ENCODE data around the gene CHRM4. TPM values are rescaled to one million over a fixed set of nuclear protein-coding genes. Genes with fewer than 3 reads are reported as not detected.
"Not testable (repeated sequence)": the region's sequence is repeated elsewhere in the genome, so short reads cannot be mapped to it uniquely, and the experiment has no call there.

Gene CHRM4
- total RNA-seq, 1 experiment from 2014 or later: not detected

DNA sequence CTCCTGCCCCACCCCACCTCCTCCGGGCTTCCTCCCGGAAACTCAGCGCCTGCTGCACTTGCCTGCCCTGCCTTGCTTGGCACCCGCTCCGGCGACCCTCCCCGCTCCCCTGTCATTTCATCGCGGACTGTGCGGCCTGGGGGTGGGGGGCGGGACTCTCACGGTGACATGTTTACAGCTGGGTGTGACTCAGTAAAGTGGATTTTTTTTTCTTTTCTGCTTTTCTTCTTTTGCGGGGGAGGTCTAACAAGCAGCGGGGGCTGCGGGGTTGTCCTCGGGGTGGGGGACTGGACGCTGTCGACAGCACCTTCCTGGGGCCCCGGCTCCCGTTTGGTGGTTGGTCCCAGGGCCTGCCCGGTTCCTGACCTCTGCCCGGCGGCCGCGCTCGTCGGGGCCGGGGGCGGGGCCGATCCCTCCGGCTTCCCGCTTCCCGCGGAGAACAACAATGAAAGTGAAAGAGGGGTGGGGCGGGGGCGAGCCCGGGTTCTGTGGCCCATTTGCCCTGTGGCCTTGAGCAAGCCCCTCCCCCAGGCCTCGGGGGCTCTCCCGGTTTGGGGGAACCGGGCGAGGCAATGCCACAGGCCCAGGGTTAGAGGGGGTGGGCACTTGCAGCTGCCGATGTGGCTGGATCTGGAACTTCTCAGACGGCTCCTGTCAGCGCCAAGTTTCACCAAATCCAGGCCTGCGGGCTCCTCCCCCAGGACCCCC is 11.1 kb downstream of the CHRM4 start:
- ChIA-PET CTCF (interaction anchor here (0.6 to 1.0 kb wide), 3 partner anchors 8 to 142 kb away, joined by 3 read pairs; no protein-coding TSS in a partner anchor), POLR2A (no interaction called here)
- Mint-ChIP-seq H3K4me3 (ENCODE audit: unreplicated experiment) (peak overlapping the region; percentile 61), H3K4me1 (ENCODE audit: insufficient read depth, unreplicated experiment) (no peaks in the 10 kb centered on the region), H3K27me3 (ENCODE audit: insufficient read depth, unreplicated experiment) (no peaks in the 10 kb centered on the region), H3K27ac (ENCODE audit: low read depth, unreplicated experiment) (no peak overlapping the region), H3K9me3 (ENCODE audit: unreplicated experiment) (no peaks in the 10 kb centered on the region), H3K36me3 (ENCODE audit: insufficient read depth, unreplicated experiment) (peaks cover 20% of the 10 kb centered on the region)
- peak; percentile 50 for DNase-seq (ENCODE audit: unreplicated experiment)
- no TSS peak for BruUV-seq (replicated peaks)
- TF ChIP-seq CTCF (IDR thresholded peaks at IDR 0.05; ENCODE audit: unreplicated experiment): no peak
- intact Hi-C loops (cut with micrococcal nuclease): no loop called here

GRCh38 chr11:46379482-46380293 is 11.9 kb downstream of the CHRM4 start:
- H3K27ac Mint-ChIP-seq (ENCODE audit: low read depth, unreplicated experiment); BruUV-seq (replicated peaks); H3K4me3 Mint-ChIP-seq (ENCODE audit: unreplicated experiment); H3K27me3 Mint-ChIP-seq (ENCODE audit: insufficient read depth, unreplicated experiment); DNase-seq (ENCODE audit: unreplicated experiment); intact Hi-C loops (cut with micrococcal nuclease); H3K4me1 Mint-ChIP-seq (ENCODE audit: insufficient read depth, unreplicated experiment); H3K9me3 Mint-ChIP-seq (ENCODE audit: unreplicated experiment); POLR2A ChIA-PET: not testable (repeated sequence)
- CTCF ChIA-PET: interaction anchor here (1.0 to 3.8 kb wide), 2 partner anchors 9 to 143 kb away, joined by 3 to 21 read pairs; no protein-coding TSS in a partner anchor
- peaks cover 26% of the 10 kb centered on the region for H3K36me3 Mint-ChIP-seq (ENCODE audit: insufficient read depth, unreplicated experiment)

- H3K36me3 Mint-ChIP-seq (ENCODE audit: insufficient read depth, unreplicated experiment): peaks cover 27% of the 10 kb centered on the region
- H3K27me3 Mint-ChIP-seq (ENCODE audit: insufficient read depth, unreplicated experiment): no peaks in the 10 kb centered on the region
- no peak for DNase-seq (ENCODE audit: unreplicated experiment)
- no TSS peak for BruUV-seq (replicated peaks)
- CTCF ChIA-PET: interaction anchor here (0.6 to 3.8 kb wide), 4 partner anchors 10 to 296 kb away, joined by 3 to 21 read pairs (median 6); no protein-coding TSS in a partner anchor
- H3K27ac Mint-ChIP-seq (ENCODE audit: low read depth, unreplicated experiment): no peak overlapping the region
- intact Hi-C loops (cut with micrococcal nuclease): no loop called here
- POLR2A ChIA-PET: no interaction called here
- H3K4me1 Mint-ChIP-seq (ENCODE audit: insufficient read depth, unreplicated experiment): no peaks in the 10 kb centered on the region
- TF ChIP-seq CTCF (IDR thresholded peaks at IDR 0.05; ENCODE audit: unreplicated experiment): no peak
- no peaks in the 10 kb centered on the region for H3K9me3 Mint-ChIP-seq (ENCODE audit: unreplicated experiment)
- no peak overlapping the region for H3K4me3 Mint-ChIP-seq (ENCODE audit: unreplicated experiment)
Measured at GRCh38 chr11:46378811-46379481, 12.6 kb downstream of the CHRM4 start.

DNA sequence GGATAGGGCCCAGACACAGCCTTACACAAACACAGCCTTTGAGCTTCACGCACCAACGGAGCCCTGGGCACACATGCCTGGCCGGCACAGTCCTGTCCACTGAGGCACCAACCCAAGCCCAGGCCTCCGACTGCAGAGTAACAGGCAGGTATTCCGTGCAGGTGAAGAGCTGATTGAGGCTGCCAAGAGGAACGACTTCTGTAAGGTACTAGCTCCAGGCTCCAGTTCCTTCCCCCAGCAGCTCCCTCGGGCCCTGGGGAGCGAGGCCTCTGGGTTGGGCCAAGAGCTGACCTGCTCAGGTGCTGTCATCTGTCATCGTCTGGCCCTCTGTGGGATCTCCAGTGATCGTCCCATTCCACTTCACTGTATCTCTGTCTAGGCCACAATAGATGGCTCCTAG is 13.3 kb downstream of the CHRM4 start:
- Mint-ChIP-seq H3K27me3 (ENCODE audit: insufficient read depth, unreplicated experiment) (no peaks in the 10 kb centered on the region), H3K9me3 (ENCODE audit: unreplicated experiment) (no peaks in the 10 kb centered on the region), H3K4me1 (ENCODE audit: insufficient read depth, unreplicated experiment) (no peaks in the 10 kb centered on the region), H3K4me3 (ENCODE audit: unreplicated experiment) (no peak overlapping the region), H3K36me3 (ENCODE audit: insufficient read depth, unreplicated experiment) (peaks cover 27% of the 10 kb centered on the region), H3K27ac (ENCODE audit: low read depth, unreplicated experiment) (no peak overlapping the region)
- DNase-seq (ENCODE audit: unreplicated experiment): no peak
- ChIA-PET CTCF (interaction anchor here (0.6 to 3.8 kb wide), 5 partner anchors 10 to 296 kb away, joined by 3 to 21 read pairs (median 6); no protein-coding TSS in a partner anchor), POLR2A (interaction anchor here (0.9 kb wide), 1 partner anchor 13 kb away, joined by 4 read pairs; no protein-coding TSS in a partner anchor)
- intact Hi-C loops (cut with micrococcal nuclease): no loop called here
- no TSS peak for BruUV-seq (replicated peaks)
- no peak for TF ChIP-seq CTCF (IDR thresholded peaks at IDR 0.05; ENCODE audit: unreplicated experiment)
